ENCODE measurements around the gene PEA15.

The PEA15 gene

DNA sequence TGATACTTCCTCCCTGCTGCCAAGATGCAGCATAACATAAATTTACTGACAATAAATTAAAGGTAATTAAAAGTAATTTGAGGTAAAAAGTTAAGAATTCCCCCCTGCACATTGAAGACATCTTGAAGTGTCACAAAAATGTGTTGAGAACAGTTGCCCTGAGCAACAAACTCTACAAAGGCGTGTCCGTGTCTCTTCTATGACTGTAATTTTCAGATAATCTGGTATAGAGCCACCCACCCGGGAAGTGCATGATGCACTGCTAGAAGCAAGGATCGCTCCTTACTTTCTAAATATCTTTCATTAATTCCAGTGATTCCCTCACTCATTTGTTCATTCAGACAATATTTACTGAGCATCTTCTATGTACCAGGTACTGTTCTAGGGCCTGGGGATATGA, 25.8 kb upstream of the PEA15 start:
- DNase-seq (ENCODE audit: low spot score) = no peak

DNA sequence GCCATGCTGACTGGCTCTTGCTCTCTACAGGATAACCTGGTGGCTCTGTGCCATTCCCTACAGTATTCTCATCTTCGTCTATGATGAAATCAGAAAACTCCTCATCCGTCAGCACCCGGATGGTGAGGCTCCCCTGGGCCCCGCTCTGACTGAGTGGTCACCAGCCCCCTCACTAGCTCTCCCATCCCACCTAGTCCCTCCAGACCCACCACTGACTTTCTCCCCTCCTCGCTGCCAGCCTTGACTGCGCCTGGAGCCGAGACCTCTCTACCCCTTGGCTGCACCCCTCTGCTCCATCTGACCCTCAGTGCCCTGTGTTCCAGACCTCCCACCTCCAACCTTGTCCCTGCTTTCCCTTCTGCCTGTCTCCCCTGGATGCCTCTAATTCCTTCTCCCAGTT, 18.9 kb upstream of the PEA15 start:
- DNase-seq (ENCODE audit: low spot score) = no peak

DNA sequence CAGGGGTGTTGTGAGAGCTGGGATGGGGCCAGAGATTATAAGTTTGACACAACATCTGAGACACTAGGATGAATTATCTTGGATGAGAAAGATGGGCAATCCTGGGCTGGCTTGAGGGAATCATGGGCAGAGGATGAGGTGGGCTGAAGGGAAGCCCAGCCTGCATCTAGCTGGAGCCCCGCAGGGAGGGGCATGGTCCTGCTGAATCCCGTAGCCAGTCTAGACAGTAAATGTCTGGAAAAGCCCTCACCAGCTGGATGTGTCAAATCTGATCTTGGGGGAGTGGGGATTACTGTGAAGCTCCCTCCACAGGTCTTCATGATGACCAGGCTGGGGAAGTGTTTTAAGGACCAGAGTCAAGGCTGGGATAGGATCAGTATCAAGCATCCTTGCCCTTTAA, 18.5 kb upstream of the PEA15 start:
- DNase-seq (ENCODE audit: low spot score) = no peak

DNA sequence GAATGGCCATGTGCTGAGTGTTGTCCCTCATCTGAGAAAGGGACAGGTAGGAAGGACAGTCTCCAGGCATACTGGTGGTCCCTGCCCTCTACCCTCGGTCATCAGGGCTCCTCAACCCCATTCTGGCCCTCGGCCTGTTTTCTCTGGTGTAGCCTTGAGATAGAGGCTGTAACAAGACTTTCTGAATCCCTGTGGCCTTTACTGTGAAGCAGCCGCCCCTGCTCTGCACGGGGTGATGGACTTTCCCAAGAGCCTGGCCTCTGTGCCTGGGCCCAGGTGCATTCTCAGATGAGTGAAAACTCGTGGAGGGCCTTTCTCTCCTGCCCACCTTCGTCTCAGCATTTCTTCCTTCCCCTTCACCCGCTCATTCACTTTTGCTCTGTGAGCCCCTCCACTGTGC, 17.8 kb upstream of the PEA15 start:
- DNase-seq (ENCODE audit: low spot score) = no peak

DNA sequence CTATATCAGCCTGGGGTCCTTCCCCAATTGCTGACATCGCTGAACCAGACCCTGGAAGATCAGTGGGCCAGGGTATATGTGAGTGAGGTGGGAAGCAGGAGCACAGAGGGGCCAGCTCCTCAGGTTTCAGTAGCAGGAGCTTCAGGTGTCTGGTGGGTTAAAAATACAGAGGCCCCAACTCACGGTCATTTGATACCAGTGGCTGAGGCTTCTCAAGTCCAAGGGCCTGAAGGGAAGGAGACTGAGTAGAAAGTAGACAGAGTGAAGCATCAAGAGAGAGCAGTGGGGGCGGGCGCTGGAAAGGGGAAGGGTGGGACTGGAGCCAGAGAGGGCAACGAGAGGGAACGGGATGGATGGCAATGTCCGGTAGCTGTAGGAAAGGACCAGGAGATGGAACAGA, 16.8 kb upstream of the PEA15 start:
- no peak for DNase-seq (ENCODE audit: low spot score)

DNA sequence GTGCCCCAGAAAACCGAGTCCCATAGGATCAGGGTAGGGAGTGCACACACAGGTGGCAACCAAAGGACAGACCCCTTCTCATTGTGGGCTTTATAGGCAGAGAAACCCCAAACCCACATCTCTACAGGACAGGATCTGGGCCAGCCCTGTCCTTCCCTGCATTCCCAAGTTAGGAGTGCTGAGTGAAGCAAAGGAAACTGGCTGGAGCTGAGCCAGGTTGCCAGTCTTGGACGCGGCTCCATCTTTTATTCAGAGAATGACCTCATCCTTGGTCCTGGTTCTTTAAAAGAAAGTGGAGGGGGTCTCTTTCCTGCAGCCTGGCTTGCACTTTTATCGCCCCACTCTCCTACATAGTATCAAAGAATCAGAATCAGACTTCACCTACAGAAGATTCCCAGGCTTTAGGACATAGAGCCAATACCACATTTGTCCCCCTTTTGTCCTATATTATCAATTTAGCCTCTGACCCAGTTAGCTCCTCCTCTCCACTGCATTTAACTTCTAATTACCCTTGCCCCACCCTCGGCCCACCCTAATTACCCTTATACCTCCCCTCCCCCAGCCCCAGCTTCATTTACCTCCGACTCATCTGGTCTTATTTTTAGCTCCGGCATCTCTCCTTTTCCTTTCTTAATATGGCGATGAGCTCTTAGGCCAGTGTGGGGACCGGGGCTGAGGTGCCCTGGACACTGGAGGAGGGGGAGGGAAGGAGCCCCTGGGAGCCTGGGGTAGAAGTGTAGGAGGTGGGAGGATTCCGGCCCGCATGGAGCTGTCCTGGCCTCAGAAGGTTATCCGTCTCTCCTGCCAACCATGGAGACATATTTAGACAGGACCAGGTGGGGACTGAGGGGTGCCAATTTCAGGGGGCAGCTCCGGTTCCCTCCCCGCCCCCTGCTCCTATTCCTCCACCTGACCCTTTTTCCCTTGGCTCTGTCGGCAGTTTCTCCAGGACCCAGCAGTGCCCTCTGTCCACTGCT, 15.2 kb upstream of the PEA15 start, which contains the start of gene CASQ1:
TSS of gene CASQ1 (plus strand) at position 927 of the 977 bp plus-strand sequence. CDS start 177 bp downstream, outside the sequence.
- DNase-seq (ENCODE audit: low spot score) = no peak

DNA sequence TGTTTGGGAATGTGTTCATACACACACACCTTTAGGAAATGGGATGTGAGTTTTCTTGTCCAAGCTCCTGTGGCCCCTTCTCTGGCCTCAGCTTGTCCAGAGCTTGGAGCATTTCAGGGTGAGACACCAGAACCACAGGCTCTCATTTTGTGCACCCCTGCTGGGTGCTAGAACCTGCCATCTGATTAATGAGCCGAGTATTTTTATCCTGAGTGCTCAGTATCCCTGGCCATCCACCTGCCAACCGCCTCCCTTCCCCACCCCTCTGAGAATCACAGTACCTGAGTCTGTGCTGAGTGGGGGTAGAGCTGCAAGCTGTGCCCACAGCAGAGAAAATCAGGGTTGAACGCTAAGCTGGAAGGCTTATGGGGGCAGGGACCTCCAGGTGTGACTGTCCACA, 13.4 kb upstream of the PEA15 start:
- DNase-seq (ENCODE audit: low spot score) = no peak

DNA sequence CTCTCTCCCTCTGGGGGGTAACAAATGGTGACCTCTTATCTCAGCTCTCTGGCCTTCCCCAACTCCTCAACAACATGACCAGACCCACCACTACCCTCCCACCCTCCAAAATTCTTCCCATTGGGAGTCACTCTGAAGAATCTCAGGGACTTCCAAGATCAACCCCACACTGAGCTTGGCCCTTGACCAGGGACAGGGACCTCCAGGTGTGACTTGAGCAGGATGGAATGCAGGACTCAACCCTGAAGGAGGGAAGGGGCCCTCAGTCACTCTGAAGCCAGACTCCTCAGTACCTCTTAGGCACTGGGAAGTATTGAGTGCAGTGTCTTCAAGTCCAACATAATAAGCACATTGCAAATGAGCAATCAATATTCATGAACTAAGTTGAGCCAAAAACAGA, 12.9 kb upstream of the PEA15 start:
- DNase-seq (ENCODE audit: low spot score) = no peak

DNA sequence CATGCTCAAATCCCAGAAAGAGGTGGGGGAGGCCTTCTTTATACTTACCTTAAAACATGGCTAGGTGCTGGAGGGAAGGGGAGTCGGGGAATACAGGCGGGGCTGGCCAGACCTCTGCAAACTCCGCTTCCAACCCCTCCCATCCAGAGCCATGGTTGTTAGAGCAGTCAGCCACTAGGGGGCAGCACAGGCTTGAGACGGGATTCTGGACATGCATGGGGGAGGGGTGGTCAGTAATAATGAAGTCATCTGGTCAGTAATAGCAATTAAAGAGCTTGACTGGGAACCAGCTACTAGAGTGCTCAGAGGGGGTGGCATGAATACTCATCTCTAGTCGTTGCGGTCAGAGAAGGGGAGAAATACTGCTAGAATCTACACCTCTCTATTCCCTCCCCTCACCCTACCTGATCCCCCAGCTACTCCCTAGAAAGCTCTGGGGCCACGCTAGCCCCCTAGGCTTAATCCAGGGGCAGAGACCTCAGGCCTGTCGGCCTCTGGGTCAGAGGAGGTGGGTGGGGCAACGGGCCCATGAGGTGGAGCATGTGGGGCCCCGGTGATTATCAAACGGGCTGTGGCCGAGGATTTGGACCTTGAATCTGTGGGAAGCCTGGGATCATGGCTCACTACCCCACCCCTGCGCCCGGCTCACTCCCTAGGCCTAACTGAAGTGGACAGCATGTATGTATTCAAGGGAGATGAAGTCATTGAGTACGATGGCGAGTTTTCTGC, 11.9 kb upstream of the PEA15 start:
- peak; percentile 87 for DNase-seq (ENCODE audit: low spot score)

DNA sequence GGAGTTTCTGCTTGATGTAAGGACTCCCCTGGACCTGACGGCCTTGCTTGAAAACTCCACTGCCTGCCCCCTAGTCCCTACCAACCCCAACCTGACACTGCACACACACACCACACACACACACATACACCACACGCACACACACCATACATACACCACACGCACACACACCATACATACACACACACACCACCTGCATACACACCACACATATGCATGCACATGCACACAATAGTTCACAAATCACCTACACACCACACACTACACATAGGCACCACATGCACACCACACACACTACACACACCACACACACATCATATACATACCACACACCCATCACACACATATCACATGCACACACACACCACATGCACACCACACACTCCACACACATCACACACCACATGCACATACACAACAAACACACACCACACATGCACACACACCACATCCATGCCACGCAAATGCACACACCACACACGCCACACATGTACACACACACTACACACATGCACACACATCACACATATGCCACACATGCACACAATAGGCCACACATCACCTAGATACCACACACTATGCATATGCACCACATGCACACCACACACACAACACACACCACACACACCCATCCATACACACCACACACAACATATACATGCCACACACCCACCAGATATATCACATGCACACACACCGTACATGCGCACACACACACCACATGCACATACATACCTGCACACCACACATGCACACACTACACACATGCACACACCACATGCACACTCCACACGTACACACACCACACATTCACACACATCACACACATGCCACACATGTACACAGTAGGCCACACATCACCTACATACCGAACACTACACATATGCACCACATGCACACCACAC, 11.1 kb upstream of the PEA15 start:
- no peak for DNase-seq (ENCODE audit: low spot score)

DNA sequence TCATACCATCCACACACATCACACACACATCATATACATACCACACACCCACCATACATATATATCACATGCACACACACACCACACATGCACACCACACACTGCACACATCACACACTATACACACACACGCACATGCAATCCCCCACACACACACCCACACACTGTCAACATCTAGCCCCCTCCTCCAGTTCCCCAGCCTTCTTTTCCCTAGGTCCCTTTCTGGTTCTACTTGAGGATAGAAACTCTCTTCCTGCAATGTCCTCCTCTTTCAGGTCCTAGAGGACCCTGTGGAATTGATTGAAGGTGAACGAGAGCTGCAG, 10.5 kb upstream of the PEA15 start:
- no peak for DNase-seq (ENCODE audit: low spot score)

DNA sequence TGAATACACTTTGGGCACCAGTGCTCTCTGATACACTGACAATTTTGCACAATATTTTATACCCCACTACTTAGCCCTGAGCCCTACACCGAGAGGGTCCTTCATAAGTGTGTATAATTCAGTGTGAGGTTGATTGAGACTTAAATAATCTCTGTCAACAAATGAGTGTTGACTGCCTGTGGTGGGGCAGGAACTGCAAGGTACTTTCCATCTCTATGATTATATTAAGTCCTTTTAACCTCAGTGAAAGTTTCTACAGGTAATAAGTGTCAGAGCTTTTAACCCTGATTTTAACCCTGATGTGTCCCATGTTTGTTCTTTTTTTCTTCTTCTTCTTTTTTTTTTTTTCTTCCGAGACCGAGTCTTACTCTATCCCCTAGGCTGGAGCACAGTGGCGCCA, 9.0 kb upstream of the PEA15 start:
- DNase-seq (ENCODE audit: low spot score) = no peak

DNA sequence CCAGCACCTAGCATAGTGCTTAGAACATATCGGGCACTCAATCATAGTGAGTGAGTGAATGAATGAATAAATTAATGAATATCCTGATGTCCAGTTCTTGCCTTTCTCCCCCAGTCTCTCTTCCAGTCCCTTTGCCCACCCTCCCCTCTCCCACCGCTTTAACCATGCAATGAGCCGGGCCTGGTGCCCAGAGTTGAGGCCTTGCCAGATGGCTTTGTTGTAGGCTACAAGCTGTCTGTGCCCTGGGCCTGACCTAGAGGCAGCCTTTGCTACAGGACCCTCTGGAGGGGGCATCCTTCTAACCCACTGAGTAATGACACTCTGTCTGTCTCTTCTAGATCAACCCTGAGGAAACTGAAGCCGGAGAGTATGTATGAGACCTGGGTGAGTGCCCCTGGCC, 8.0 kb upstream of the PEA15 start:
- no peak for DNase-seq (ENCODE audit: low spot score)

DNA sequence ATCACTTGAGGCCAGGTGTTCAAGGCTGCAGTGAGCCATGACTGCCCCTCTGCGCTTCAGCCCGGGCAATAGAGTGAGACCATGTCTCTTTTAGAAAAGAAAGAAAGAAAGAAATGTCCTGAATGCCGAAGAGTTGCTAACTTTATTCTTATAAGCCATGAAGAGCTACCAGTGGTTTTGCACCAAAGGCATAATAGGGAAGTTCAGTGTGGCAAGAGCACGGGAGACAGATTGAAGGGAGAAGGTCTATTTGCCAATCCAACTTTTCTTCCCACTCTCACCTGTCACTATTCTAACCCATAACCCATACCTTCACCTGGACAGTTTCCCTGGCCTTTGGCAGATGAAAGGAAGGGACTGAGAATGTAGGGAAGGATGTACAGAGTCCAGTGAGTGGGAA, 4.4 kb upstream of the PEA15 start:
- no peak for DNase-seq (ENCODE audit: low spot score)

DNA sequence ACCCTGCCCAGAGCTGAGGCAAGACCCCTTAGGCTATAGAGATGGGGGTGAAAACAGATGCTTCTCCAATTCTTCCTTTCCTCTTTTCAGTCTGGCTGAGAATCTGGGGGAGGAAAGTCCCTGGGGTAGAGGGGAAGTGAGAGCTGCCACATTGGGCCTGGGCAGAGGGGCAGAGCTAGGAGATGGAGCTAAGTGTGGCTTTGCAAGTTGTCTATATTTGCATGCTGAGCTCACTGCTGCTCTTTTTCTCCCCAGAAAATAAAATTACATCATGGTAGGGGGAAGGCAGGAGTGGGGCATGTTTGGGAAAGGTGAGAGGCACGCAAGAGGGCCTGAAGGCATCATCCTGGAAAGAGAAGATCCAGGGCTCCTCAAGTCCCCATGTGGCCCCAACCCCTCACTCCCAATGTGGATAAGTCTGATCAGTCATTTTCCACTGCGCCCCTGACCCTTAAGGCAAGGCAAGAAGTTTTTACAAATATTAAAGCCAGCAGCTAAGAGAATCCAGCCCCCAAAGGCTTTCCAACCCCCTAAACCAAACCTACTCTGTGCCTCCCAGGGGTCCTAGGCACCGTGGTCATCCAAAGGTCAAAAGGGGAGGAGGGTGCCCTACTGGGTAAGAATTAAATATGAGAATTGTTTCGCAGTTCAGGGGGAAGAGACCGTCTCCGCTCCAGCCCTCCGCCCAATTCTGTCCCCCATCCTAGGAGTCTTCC, 500 bp upstream of the PEA15 start:
- no peak for DNase-seq (ENCODE audit: low spot score)

DNA sequence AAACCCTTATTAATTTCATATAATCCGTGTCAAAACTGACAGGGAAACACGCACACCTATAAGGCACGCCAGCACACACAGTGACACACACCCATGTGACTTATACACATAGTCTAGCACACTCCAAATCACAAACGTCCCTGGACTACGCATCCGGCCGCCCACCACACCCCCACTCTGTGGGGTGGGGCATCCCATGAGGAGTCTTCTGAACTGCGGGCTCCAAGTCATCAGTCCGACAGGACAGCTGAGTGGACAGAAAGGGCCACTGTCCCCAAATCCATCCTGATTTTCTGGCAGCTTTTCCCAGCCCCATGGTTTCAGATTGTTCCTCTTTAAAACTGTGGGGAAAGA, 829 bp downstream of the PEA15 start:
- DNase-seq (ENCODE audit: low spot score) = no peak

DNA sequence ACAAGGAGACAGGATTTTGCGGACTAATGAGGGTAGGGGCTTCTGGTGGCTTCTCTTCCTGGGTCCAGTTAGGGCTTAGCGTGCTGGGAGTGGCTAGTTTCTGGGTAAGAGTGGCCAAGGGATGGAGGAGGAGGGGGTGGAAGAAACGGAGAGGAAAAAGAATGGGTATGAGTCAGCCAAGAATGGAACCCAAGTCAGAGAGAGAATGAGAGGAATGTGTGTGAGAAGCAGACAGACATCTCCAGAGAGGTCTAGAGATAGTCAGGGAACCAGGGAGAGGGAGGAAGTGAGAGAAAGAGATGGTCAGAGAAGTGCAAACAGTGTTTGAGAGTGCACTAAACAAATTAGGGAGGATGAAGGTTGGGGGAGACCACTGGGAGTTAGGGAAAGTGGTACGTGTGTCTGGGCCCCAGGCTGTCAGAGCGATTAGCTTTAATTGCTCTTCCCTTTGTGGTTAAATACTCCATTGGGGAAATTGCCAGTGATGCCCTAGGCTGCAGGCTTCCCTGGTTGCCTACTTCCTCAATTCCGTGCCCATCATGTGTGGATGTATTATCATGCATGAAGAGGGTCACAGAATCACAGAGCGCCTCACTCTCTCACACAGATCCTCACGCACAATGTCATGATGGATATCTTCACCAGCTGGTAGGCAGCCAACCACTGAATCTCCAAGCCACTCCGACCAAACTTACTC, 1.4 kb downstream of the PEA15 start:
- DNase-seq (ENCODE audit: low spot score) = no peak

DNA sequence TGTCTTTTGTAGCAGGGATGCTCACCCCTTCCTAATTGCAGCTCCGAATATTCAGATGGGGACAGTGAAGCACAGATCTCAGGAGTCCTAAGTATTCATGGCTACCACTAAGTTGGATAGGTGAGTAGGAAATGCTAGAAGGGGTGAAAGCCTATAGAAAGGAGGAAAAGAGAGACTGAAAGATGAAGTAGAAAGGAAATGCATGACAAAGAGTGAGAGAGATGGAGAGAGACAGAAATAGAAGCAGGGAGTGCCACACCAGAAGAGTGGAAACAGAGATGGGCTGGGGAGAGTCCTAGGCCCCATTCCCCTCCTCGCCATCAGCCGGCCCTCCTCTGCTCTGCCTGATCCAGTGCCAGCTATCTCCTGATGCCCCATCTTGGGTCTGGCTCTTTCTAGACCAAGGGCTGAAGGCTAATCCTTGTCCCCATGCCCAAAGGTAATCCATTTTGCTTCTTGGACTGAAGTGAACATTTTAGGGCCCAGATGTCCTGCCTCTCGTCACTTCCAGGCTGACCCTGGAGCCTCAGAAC, 2.0 kb downstream of the PEA15 start:
- no peak for DNase-seq (ENCODE audit: low spot score)

DNA sequence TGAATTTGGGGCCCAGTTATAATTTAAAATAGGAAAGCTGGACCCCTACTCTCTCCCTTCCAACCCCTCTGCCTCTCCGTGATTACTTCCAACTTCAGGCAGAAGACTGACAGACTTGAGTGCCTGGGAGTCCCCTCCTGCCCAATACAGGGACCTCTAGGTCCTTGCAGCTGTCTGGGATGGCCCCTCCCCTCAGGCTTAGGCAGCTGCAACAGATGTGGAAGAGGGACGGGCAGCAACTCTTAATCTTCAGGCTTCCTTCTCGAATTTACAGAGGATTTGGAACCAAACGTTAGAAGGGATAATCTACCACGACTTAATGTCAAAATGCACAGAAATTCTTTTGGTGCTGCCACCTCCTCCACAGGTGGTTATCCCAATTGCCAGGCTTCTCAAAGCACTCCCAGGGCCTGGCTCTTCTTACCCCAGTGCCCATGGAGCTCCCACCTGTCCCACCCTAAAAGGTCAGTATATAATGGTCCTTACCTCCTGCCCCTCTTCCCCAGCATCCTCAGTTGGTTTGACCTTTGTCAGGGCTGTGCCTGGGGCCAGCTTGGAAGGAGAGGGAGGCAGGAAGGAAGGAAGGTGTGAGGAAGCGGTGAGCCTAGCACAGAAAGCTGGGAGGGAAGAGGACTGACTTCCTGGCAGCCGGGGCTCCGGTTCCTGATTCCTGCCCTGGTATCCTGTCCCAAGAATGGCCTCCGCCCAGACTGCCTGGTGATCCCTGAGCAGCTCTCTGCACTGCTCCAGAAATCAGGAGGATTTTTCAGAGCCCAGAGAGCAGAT, 2.8 kb downstream of the PEA15 start:
- DNase-seq (ENCODE audit: low spot score) = peak; percentile 56

Measured in left forelimb (tissue), 1 donor.